HEK293T (cell line): Measurements from ENCODE around the gene C1orf52.

ENCODE experiments used
- ARNT ChIP-seq: fragments of 450-650 bp; IDR thresholded peaks from 2 replicates; pipeline ENCODE4 v1.6.1; 2017; ENCODE audit warnings: mild to moderate bottlenecking
- BHLHE40 ChIP-seq: fragments of 450-650 bp; IDR thresholded peaks from 2 replicates; pipeline ENCODE4 v1.6.1; 2016; ENCODE audit warnings: mild to moderate bottlenecking, moderate library complexity, borderline replicate concordance
- CTBP1 ChIP-seq: fragments of 450-650 bp; IDR thresholded peaks from 2 replicates; pipeline ENCODE4 v1.6.1; 2016; ENCODE audit warnings: borderline replicate concordance
- ELF4 ChIP-seq: fragments of 450-650 bp; IDR thresholded peaks from 2 replicates; pipeline ENCODE4 v1.6.1; 2017; ENCODE audit warnings: antibody characterized with exemption
- FOXA1 ChIP-seq: fragments of 450-650 bp; IDR thresholded peaks from 2 replicates; pipeline ENCODE4 v1.6.1; 2016; ENCODE audit warnings: mild to moderate bottlenecking
- FOXK2 ChIP-seq: fragments of 450-650 bp; IDR thresholded peaks from 2 replicates; pipeline ENCODE4 v1.6.1; 2016; ENCODE audit warnings: mild to moderate bottlenecking
- FOXM1 ChIP-seq: fragments of 450-650 bp; IDR thresholded peaks from 2 replicates; pipeline ENCODE4 v1.6.1; 2017; ENCODE audit warnings: mild to moderate bottlenecking, borderline replicate concordance
- HDGF ChIP-seq: fragments of 450-650 bp; IDR thresholded peaks from 2 replicates; pipeline ENCODE4 v1.6.1; 2017; ENCODE audit warnings: antibody characterized with exemption, borderline replicate concordance
- L3MBTL2 ChIP-seq: fragments of 450-650 bp; conservative IDR thresholded peaks from 2 replicates; pipeline ENCODE4 v1.6.1; 2016; ENCODE audit warnings: mild to moderate bottlenecking
- LEF1 ChIP-seq: fragments of 450-650 bp; IDR thresholded peaks from 2 replicates; pipeline ENCODE4 v1.6.1; 2017; ENCODE audit warnings: mild to moderate bottlenecking, borderline replicate concordance
- PKNOX1 ChIP-seq: fragments of 450-650 bp; IDR thresholded peaks from 2 replicates; pipeline ENCODE4 v1.6.1; 2016
- SP1 ChIP-seq: fragments of 450-650 bp; IDR thresholded peaks from 2 replicates; pipeline ENCODE4 v1.6.1; 2017
- SUZ12 ChIP-seq: fragments of 450-650 bp; IDR thresholded peaks from 2 replicates; pipeline ENCODE4 v1.6.1; 2016; ENCODE audit warnings: mild to moderate bottlenecking
- TARDBP ChIP-seq: fragments of 450-650 bp; IDR thresholded peaks from 2 replicates; pipeline ENCODE4 v1.6.1; 2016

GRCh38 chr1:85274969-85275453 is 15.5 kb upstream of the C1orf52 start:
- TF ChIP-seq FOXA1 (no peak), TARDBP (no peak), ELF4 (no peak), ARNT (no peak), SP1 (no peak), BHLHE40 (no peak), SUZ12 (no peak), HDGF (no peak), FOXK2 (no peak), L3MBTL2 (no peak), FOXM1 (no peak), CTBP1 (peak; percentile 92), PKNOX1 (peak; percentile 91), LEF1 (no peak; the same call in 1 of the 2 replicates)
